NCI-H2107 treated with DMSO at 0.1 percent for 48 hours (cell line): ENCODE data around the gene RFFL.
A peak's percentile ranks its signal among the peaks of the same experiment; 100 is the strongest.

Experiments
- DNase-seq: peaks from one replicate; lab custom pipeline; 2025; ENCODE audit not compliant: unreplicated experiment; lab: John Stamatoyannopoulos, UW

RFFL gene

DNA sequence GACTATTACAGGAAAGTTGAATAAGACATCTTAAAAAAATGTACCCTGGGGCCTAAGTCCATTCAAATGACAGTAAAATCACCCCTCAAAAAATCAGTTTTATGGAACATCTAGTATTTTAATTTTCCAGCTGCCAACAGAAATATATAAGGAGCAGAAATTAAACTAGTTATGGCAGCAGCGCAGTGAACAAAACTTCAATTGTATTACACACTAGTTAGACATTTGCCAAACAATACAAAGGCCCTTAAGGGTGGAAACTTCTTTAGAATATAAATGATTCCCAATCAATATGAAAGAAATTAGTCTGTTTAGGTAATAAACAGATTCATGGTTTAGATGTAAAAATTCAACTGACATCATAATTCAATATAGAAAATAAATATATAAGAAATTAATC lies 18.1 kb upstream of the RFFL start:
- no peak for DNase-seq

GRCh38 chr17:35080536-35080935 lies 17.0 kb upstream of the RFFL start:
- DNase-seq = no peak

GRCh38 chr17:35079547-35080423 lies 16.3 kb upstream of the RFFL start:
- DNase-seq = no peak

- no peak for DNase-seq
Observed at GRCh38 chr17:35076874-35077273, 13.4 kb upstream of the RFFL start.

- DNase-seq = no peak
Observed at GRCh38 chr17:35074711-35075707, 11.5 kb upstream of the RFFL start.

- no peak for DNase-seq
Observed at GRCh38 chr17:35073991-35074627, 10.6 kb upstream of the RFFL start.

GRCh38 chr17:35073183-35073790 lies 9.8 kb upstream of the RFFL start:
- no peak for DNase-seq

- no peak for DNase-seq
Observed at GRCh38 chr17:35069311-35069710, 5.8 kb upstream of the RFFL start.

DNA sequence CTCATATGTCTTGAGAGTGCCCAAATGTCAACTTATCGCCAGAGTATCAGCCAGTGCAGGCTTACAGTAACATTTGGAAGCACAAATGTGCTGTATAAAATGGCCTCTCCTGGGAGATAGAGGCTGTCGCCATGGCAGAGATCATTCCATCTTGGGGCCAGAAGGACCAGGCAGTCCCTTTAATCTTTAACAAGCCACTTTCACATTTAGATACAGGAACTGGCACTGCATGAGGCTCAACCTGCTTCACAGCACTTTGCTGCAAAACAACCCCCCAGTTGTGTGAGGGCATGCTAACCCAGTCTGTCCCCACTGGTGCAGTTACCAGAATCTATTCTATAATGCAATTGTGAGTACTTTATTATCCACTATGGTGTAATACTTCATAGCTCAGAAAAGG lies 4.7 kb upstream of the RFFL start:
- DNase-seq = peak; percentile 15

DNA sequence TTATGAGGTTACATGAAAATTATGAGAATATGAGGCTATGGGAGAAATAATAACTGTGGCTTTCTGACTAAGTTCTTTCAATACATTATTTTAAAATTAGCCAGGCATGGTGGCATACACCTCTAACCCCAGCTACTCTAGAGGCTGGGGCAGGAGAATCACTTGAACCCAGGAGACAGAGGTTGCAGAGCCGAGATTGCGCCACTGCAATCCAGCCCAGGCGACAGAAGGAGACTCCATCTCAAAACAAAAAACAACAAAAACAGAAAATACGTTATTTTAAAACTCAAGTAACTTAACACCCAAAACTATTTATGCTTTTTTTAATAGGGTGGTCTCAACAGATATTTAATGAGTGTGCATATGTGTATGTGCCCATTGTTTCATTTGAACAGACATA lies 2.4 kb upstream of the RFFL start:
- no peak for DNase-seq

GRCh38 chr17:35064516-35065215 lies 1.2 kb upstream of the RFFL start:
- DNase-seq = no peak

DNA sequence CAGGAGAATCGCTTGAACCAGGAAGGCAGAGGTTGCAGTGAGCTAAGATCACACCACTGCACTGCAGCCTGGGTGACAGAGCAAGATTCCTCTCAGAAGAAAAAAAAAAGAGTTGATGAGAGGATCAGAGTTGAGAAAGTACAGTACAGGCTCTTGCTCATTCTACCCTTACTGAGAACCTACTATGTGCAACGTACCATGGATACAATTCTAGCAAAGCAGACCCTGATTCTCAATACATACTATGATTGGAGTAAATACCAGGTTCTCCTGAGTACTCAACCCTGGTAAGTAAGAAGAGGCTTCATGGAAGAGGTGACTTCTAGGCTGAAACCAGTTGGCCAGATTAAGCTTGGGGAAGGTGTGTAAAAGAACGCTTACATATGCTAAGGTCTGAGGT lies 1.2 kb downstream of the RFFL start:
- DNase-seq = no peak

DNA sequence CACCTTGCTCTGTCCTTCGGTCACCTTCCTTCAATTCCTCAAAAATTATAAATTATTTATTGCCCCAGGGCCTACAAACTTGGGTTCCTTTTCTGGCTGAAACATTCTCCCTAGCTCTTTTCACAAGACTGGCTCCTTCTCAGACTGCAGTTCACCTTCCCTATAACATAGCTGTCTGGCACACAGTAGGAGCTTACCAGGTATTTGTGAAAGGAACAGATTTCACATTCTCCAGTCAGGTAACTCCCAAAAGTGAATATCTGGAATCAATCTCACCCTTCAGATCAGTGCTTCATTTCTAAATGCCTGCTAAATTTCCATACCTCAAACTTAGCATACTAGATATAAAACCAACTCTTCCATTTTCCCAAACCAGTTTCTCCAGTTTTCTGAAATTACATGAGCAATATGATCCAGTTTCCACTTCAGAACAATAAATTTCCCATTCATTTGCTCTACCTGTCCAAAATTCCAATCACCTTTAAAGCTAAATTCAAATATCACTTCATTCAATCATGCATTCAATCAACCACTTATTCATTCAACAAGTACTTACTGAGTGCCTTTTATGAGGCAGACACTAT lies 6.1 kb downstream of the RFFL start:
- no peak for DNase-seq

GRCh38 chr17:35056013-35056412 lies 7.5 kb downstream of the RFFL start:
- no peak for DNase-seq

- no peak for DNase-seq
Observed at GRCh38 chr17:35053204-35053603, 10.3 kb downstream of the RFFL start.

- no peak for DNase-seq
Observed at GRCh38 chr17:35052780-35053179, 10.7 kb downstream of the RFFL start.

- no peak for DNase-seq
Observed at GRCh38 chr17:35052241-35052610, 11.3 kb downstream of the RFFL start.

GRCh38 chr17:35051579-35052240 lies 11.8 kb downstream of the RFFL start:
- DNase-seq = no peak

DNA sequence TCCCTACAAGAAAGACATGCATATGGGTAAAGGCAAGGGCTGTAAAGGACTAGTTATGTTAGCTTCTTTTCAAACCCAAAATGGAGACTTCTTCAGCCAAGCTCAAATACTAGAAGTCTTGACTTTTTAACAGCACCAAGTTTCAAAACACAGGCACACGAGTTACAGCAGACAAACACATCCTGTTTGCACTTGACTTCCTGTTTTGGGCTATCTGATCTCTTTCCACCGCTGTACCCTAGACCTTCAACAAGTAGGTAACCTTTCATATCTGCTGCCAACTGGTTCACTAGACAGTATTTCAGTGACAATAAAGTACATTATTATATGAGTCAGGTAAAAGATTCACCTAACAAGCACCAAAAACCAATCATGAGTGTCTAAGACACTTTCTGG lies 12.3 kb downstream of the RFFL start:
- DNase-seq = no peak

DNA sequence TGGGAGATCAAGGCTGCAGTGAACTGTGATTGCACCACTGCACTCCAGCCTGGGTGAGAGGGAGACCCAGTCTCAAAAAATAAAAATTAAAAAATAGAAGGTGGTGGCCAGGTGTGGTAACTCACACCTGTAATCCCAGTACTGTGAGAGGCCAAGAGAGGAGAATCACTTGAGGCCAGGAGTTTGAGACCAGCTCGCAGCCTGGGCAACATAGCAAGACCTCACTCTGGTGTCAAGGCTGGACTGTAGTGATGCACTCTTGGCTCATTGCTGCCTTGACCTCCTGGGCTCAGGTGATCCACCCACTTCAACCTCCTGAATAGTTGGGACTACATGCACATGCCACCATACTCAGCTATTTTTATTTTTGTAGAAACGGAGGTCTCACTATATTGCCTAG lies 13.3 kb downstream of the RFFL start:
- DNase-seq = no peak
